Psoas muscle (tissue), 8 donors: ENCODE results near the gene NUP93. TPM values are rescaled to one million over a fixed set of nuclear protein-coding genes. Genes with fewer than 3 reads are reported as not detected.

Source experiments
- ATAC-seq, 4 donors: fragments of 200-7000 bp; cut with Tn5 transposase; one replicate each; pipeline ENCODE4 v1.9.1; 2020; ENCODE audit warnings: moderate library complexity in 3 of 4, mild to moderate bottlenecking in 2 of 4
- DNase-seq, 2 donors: peaks; one replicate each; pipeline ENCODE4 v3.0.0-alpha.2; 2020
- H3K27ac ChIP-seq: fragments of 200-600 bp; one replicate; pipeline ENCODE4 v1.8.0; 2022
- H3K27me3 ChIP-seq, 3 donors: fragments of 200-600 bp in 1 of 3; one replicate each; pipeline versions ENCODE4 v1.6.1 to v1.8.0; 2013 to 2022; ENCODE audit warnings: low read length in 2 of 3, mild to moderate bottlenecking in 2 of 3, moderate library complexity in 1 of 3; ENCODE audit not compliant: insufficient read depth in 3 of 3
- H3K36me3 ChIP-seq, 2 donors: fragments of 200-600 bp in 1 of 2; one replicate each; pipeline versions ENCODE4 v1.6.1 to v1.8.0; 2013 to 2022; ENCODE audit warnings: low read depth in 1 of 2, mild to moderate bottlenecking in 1 of 2, moderate library complexity in 1 of 2; ENCODE audit not compliant: insufficient read depth in 1 of 2
- H3K4me1 ChIP-seq: fragments of 200-600 bp; one replicate; pipeline ENCODE4 v1.8.0; 2022
- H3K4me3 ChIP-seq: fragments of 200-600 bp; one replicate; pipeline ENCODE4 v1.8.0; 2022; ENCODE audit warnings: mild to moderate bottlenecking
- H3K9me3 ChIP-seq: fragments of 200-600 bp; one replicate; pipeline ENCODE4 v1.8.0; 2022
- CTCF ChIP-seq: fragments of 200-600 bp; IDR thresholded peaks from one replicate; pipeline ENCODE4 v1.8.0; 2022; ENCODE audit warnings: antibody characterized with exemption
- WGBS, 3 donors: extraction: QIAGEN DNeasy Blood & Tissue Kit; methylation state at CpG; one replicate each; pipeline versions ENCODE4 v1.1.6 to v1.1.7; 2013; 5-methylcytosine and 5-hydroxymethylcytosine counted together
- intact Hi-C, 2 donors: fragments of 100-400 bp; cut with DNase I; formaldehyde crosslinking; loops; one replicate each; pipeline versions ENCODE4 v1.11.0 to v1.14.2; 2022
- long read RNA-seq, 2 donors: library from polyadenylated mRNA; unstranded; transcript quantifications; one replicate each; pipeline ENCODE4 v2.0.0, GENCODE V29; 2021
- polyA plus RNA-seq, 3 donors: library from polyadenylated mRNA; stranded (reverse); fragments of 200-250 nt; gene quantifications; one replicate each; pipeline ENCODE4 v1.2.3, GENCODE V29; 2013
- total RNA-seq, 4 donors: library from RNA; stranded (reverse); fragmentation: NEBNext Ultra II Directional in 2 of 4; extraction: Animal tissue kit (Norgen Biotek cat#: 25700) in 2 of 4; gene quantifications; one replicate each; pipeline versions ENCODE4 v1.2.1 to v1.2.4, GENCODE V29; 2021 to 2023
- donor health status: healthy with polysubstance abuse.
- donor health status: DM: no; HTN: no; CAD: no; lungs with moderate emphysema.
- donor health status: Bipolar disorder and iron deficiency.
- donor health status: healthy.
- donor health status: DM: yes; HTN: yes; CAD: no.
- donor health status: DM: no; HTN: no; CAD: no.
- donor health status: DM: no; HTN: no; CAD: no.
- donor health status: DM: yes; HTN: yes; CAD: no.

Gene NUP93
- total RNA-seq (10 to 100 TPM; 25.0 to 41.9 (median 26.4) TPM), polyA plus RNA-seq (10 to 100 TPM; 16.5 to 44.3 (median 20.0) TPM)
- long read RNA-seq, donor 1, transcript NUP93-201 (22 exons, 2,741 nt): major isoform, 19 of 24 reads
- long read RNA-seq, donor 1, partial matches to known transcripts: 1 of 24 reads
- long read RNA-seq, donor 1, other reads (novel, unspliced or antisense): 4 of 24 reads
- long read RNA-seq, donor 2, transcript NUP93-201 (22 exons, 2,741 nt): major isoform, 36 of 42 reads
- long read RNA-seq, donor 2, partial matches to known transcripts: 3 of 42 reads
- long read RNA-seq, donor 2, other reads (novel, unspliced or antisense): 2 of 42 reads

- 0 to 1% (median 1%) methylated on average over 55 to 70 of the region's 70 CpGs for WGBS, 3 donors
- peak within 1 kb of the TSS; percentile 84 for H3K27ac ChIP-seq
- no peaks in the 10 kb centered on the region for H3K27me3 ChIP-seq
- ATAC-seq (peak; percentile 98 to 99 (median 98)), DNase-seq (peak; percentile 93 to 96)
- H3K36me3 ChIP-seq: no peaks in the 10 kb centered on the region
- intact Hi-C loops: no loop called here
- TF ChIP-seq CTCF: no peak
- peaks cover 15% of the 10 kb centered on the region for H3K4me1 ChIP-seq
- H3K9me3 ChIP-seq: no peaks in the 10 kb centered on the region
- H3K4me3 ChIP-seq: peak within 1 kb of the TSS; percentile 97
Observed at GRCh38 chr16:56729735-56730662, at the start of gene NUP93. Gene NUP93 (plus strand): TSS chr16:56730129. CDS start chr16:56748248, 18,119 bp downstream.

GRCh38 chr16:56681939-56682702, 47.8 kb upstream of the NUP93 start, which contains the start of gene MT1X:
Gene MT1X (plus strand): TSS chr16:56682470. CDS start chr16:56682541, 71 bp downstream.
- H3K27me3 ChIP-seq: no peaks in the 10 kb centered on the region
- no peaks in the 10 kb centered on the region for H3K9me3 ChIP-seq
- DNase-seq (peak; percentile 97 to 99), ATAC-seq (peak; percentile 61 to 81 (median 72))
- no peaks in the 10 kb centered on the region for H3K36me3 ChIP-seq
- peaks cover 45% of the 10 kb centered on the region for H3K4me1 ChIP-seq
- intact Hi-C loops: loop anchor here in 1 of 2 donors (2.0 kb wide), 1 partner anchor 73 kb away; the partner anchor contains the start of gene MT2A
- H3K27ac ChIP-seq: peak within 1 kb of the TSS; percentile 92
- no peak for TF ChIP-seq CTCF
- peak within 1 kb of the TSS; percentile 88 for H3K4me3 ChIP-seq
- WGBS, 3 donors: 0 to 1% (median 0%) methylated on average over 36 to 49 of the region's 49 CpGs

- H3K27me3 ChIP-seq: no peaks in the 10 kb centered on the region
- no peaks in the 10 kb centered on the region for H3K9me3 ChIP-seq
- ATAC-seq (peak in 1 of 4 donors; percentile 2), DNase-seq (peak in 1 of 2 donors; percentile 33)
- no peak for TF ChIP-seq CTCF
- no peaks in the 10 kb centered on the region for H3K36me3 ChIP-seq
- peak overlapping the region; percentile 88 for H3K4me3 ChIP-seq
- H3K4me1 ChIP-seq: peaks cover 45% of the 10 kb centered on the region
- intact Hi-C loops: loop anchor here in 1 of 2 donors (2.0 kb wide), 1 partner anchor 74 kb away; the partner anchor contains the start of gene MT2A
- peak overlapping the region; percentile 92 for H3K27ac ChIP-seq
- WGBS, 3 donors: 7 to 17% (median 14%) methylated on average over 8 of the region's 8 CpGs
Observed at GRCh38 chr16:56682703-56683397, 47.1 kb upstream of the NUP93 start.
